Osteoblast (primary cell): ENCODE results near the gene RIT2. TPM values are rescaled to one million over a fixed set of nuclear protein-coding genes. Genes with fewer than 3 reads are reported as not detected.

Source experiments
- DNase-seq: peaks from one replicate; pipeline ENCODE4 v3.0.0; 2011; ENCODE audit warnings: low spot score, mixed read lengths; ENCODE audit not compliant: insufficient read length; ENCODE audit errors: missing footprints
- H2AFZ ChIP-seq: 2 replicates; pipeline ENCODE4 v1.6.0; 2011; ENCODE audit warnings: mild to moderate bottlenecking, low read length
- H3K27ac ChIP-seq: 2 replicates; pipeline ENCODE4 v1.5.1; 2011; ENCODE audit warnings: mild to moderate bottlenecking, low read depth, low read length, moderate library complexity
- H3K27me3 ChIP-seq: 2 replicates; pipeline ENCODE4 v1.6.0; 2012; ENCODE audit warnings: mild to moderate bottlenecking, control low read depth, inconsistent platforms, low read length, moderate library complexity; ENCODE audit not compliant: insufficient read depth
- H3K36me3 ChIP-seq: 2 replicates; pipeline ENCODE4 v1.5.1; 2011; ENCODE audit warnings: mild to moderate bottlenecking, low read length, control low read depth, moderate library complexity; ENCODE audit not compliant: insufficient read depth
- H3K4me1 ChIP-seq: 2 replicates; pipeline ENCODE4 v1.5.1; 2011; ENCODE audit warnings: mild to moderate bottlenecking, low read length, control low read depth, moderate library complexity; ENCODE audit not compliant: insufficient read depth
- H3K4me2 ChIP-seq: 2 replicates; pipeline ENCODE4 v1.6.0; 2011; ENCODE audit warnings: mild to moderate bottlenecking, low read length; ENCODE audit not compliant: insufficient read depth
- H3K4me3 ChIP-seq: fragments of 200-600 bp; sonication (generic); 3 replicates; pipeline ENCODE4 v1.5.1; 2012; ENCODE audit warnings: mild to moderate bottlenecking, low read length, inconsistent platforms; ENCODE audit not compliant: insufficient read depth
- H3K79me2 ChIP-seq: 2 replicates; pipeline ENCODE4 v1.6.0; 2012; ENCODE audit warnings: mild to moderate bottlenecking, low read length, control low read depth, inconsistent platforms; ENCODE audit not compliant: insufficient read depth
- H3K9me3 ChIP-seq: 2 replicates; pipeline ENCODE4 v1.5.1; 2011; ENCODE audit warnings: low read depth, low read length, control low read depth
- H4K20me1 ChIP-seq: 2 replicates; pipeline ENCODE4 v1.6.0; 2012; ENCODE audit warnings: mild to moderate bottlenecking, low read length, control low read depth; ENCODE audit not compliant: insufficient read depth
- total RNA-seq: library from RNA; depleted of rRNA; stranded (reverse); fragments of >200 nt; gene quantifications from 2 replicates; pipeline ENCODE4 v1.2.3, GENCODE V29; 2012
- TF ChIP-seq, protein P1 (sequence below): IDR thresholded peaks from 2 replicates; pipeline ENCODE4 v1.5.1; 2011; ENCODE audit warnings: mild to moderate bottlenecking, low read depth, low read length, moderate library complexity; ENCODE audit errors: extremely low read depth

Gene RIT2
- total RNA-seq, 1 donor = not detected

DNA sequence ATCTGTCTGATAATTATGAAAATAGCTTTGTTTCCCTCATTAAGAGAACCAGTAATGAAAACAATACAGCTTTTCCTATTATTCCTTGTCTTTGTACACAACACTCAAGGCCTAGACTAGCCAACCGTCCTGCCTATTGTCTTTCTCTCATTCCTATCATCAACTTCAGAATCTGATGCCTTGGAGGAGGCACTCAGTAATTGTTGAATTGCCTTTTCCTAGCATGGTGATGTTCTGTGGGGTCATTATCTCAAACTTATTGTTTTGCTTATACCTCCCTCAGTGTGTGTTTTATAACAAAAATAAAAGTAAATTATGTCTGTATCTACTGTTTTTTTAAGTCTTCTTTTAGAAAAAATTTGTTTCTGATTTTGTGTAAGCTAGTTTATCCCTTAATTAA is 208.7 kb downstream of the RIT2 start:
- no peak for DNase-seq
- TF ChIP-seq, protein P1, sequence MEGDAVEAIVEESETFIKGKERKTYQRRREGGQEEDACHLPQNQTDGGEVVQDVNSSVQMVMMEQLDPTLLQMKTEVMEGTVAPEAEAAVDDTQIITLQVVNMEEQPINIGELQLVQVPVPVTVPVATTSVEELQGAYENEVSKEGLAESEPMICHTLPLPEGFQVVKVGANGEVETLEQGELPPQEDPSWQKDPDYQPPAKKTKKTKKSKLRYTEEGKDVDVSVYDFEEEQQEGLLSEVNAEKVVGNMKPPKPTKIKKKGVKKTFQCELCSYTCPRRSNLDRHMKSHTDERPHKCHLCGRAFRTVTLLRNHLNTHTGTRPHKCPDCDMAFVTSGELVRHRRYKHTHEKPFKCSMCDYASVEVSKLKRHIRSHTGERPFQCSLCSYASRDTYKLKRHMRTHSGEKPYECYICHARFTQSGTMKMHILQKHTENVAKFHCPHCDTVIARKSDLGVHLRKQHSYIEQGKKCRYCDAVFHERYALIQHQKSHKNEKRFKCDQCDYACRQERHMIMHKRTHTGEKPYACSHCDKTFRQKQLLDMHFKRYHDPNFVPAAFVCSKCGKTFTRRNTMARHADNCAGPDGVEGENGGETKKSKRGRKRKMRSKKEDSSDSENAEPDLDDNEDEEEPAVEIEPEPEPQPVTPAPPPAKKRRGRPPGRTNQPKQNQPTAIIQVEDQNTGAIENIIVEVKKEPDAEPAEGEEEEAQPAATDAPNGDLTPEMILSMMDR = no peak
- Histone ChIP-seq H3K9me3 (no peaks in the 10 kb centered on the region), H3K4me2 (no peak overlapping the region), H3K4me3 (no peak overlapping the region), H3K27ac (no peak overlapping the region), H3K4me1 (no peaks in the 10 kb centered on the region), H3K36me3 (no peaks in the 10 kb centered on the region), H3K79me2 (no peaks in the 10 kb centered on the region), H4K20me1 (no peaks in the 10 kb centered on the region), H2AFZ (no peak overlapping the region), H3K27me3 (no peaks in the 10 kb centered on the region)

DNA sequence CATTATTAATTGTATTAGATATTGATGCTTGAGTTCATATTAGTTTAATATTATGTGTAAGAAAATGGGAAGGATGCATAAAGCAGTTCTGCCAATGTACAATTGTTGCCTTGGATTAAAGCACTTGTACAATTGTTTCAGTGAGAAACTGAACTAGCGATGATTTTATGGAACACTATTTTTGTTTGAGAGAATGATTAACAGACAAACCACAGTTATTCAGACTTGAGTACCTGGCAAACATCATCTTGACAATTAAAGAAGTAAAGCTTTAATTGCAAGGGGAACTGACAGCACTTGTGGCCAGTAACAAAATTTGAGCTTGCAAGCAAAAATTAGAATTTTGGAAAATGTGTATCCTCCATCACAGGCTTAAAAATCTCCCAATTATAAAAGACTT is 214.3 kb downstream of the RIT2 start:
- H3K36me3 ChIP-seq = no peaks in the 10 kb centered on the region
- DNase-seq = peak; percentile 13
- H3K79me2 ChIP-seq = no peaks in the 10 kb centered on the region
- no peaks in the 10 kb centered on the region for H3K27me3 ChIP-seq
- no peaks in the 10 kb centered on the region for H3K9me3 ChIP-seq
- H3K4me3 ChIP-seq = no peak overlapping the region
- TF ChIP-seq, protein P1 = no peak
- H3K27ac ChIP-seq = no peak overlapping the region
- H2AFZ ChIP-seq = no peak overlapping the region
- no peaks in the 10 kb centered on the region for H4K20me1 ChIP-seq
- H3K4me2 ChIP-seq = no peak overlapping the region
- no peaks in the 10 kb centered on the region for H3K4me1 ChIP-seq

DNA sequence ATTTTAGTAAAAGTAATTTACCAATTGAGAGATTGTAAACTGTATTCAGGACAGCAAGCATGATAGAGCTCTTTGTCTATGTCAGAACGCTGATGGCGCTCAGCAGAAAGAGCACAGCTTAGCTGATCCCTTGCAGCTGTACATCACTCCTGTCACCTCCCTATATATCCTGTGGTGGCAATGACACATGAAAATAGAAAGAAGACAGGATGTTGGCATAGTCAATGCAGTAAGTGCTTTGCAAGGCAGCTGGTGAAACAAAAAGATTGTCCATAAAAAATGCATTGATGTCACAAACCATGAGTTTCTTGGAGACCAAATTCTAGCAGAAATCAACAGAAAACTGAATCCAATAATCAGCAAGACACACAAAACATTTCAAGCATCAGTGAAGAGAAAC is 221.5 kb downstream of the RIT2 start:
- Histone ChIP-seq H3K4me1 (no peaks in the 10 kb centered on the region), H3K4me3 (no peak overlapping the region), H3K27me3 (no peaks in the 10 kb centered on the region), H3K79me2 (no peaks in the 10 kb centered on the region), H3K36me3 (no peaks in the 10 kb centered on the region), H2AFZ (no peak overlapping the region), H3K9me3 (no peaks in the 10 kb centered on the region), H3K27ac (no peak overlapping the region), H3K4me2 (no peak overlapping the region), H4K20me1 (no peaks in the 10 kb centered on the region)
- TF ChIP-seq, protein P1 = no peak
- no peak for DNase-seq

DNA sequence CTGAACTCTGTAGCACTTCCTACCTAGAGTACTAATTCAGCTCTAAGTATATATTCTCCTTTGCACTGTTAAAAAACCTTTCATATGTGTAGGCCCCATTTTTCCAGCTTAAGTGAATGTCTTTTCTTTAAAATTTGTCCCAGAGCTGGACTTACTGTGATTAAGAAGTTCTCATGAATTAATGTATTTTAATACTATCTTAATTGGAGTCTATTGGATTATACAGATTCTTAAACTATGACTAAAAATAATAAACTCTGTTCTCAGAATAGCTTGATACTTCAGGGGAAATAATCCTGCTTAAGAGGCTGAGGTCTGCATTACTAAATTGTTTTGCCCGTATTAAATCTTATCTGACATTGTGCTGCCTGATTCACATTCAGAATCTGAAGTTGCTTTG is 223.3 kb downstream of the RIT2 start:
- Histone ChIP-seq H3K36me3 (no peaks in the 10 kb centered on the region), H3K27ac (no peak overlapping the region), H3K4me2 (no peak overlapping the region), H4K20me1 (no peaks in the 10 kb centered on the region), H3K9me3 (no peaks in the 10 kb centered on the region), H3K4me3 (no peak overlapping the region), H3K4me1 (no peaks in the 10 kb centered on the region), H3K79me2 (no peaks in the 10 kb centered on the region), H2AFZ (no peak overlapping the region), H3K27me3 (no peaks in the 10 kb centered on the region)
- TF ChIP-seq, protein P1 = no peak
- no peak for DNase-seq
